ENCODE results near the gene LRRC46. TPM values are rescaled to one million over a fixed set of nuclear protein-coding genes. Genes with fewer than 3 reads are reported as not detected.

LRRC46 gene
- total and polyA plus RNA-seq, 4 donors, result 0.51 to 0.87 TPM; not detected in 2

GRCh38 chr17:47844227-47844626 is 12.8 kb downstream of the LRRC46 start:
- H3K27me3 ChIP-seq (ENCODE audit: control insufficient read depth in 1 of 2, insufficient read depth in 2 of 2, low read length in 1 of 2), result no peaks in the 10 kb centered on the region
- 44 to 62% methylated on average over 5 of the region's 5 CpGs for WGBS, 2 donors
- ATAC-seq (ENCODE audit: low FRiP score) (no peak), DNase-seq (no peak)
- H3K4me1 ChIP-seq (ENCODE audit: control insufficient read depth in 1 of 2, insufficient read depth in 2 of 2, low read length in 2 of 2), result no peaks in the 10 kb centered on the region
- H3K36me3 ChIP-seq (ENCODE audit: control insufficient read depth in 1 of 2, insufficient read depth in 2 of 2, low read length in 1 of 2), result no peaks in the 10 kb centered on the region
- H3K9me3 ChIP-seq (ENCODE audit: control insufficient read depth, low read length), result no peaks in the 10 kb centered on the region
- no peak overlapping the region for H3K4me3 ChIP-seq (ENCODE audit: low read length in 2 of 2)
- intact Hi-C loops (cut with DNase I), result loop anchor here (5.0 kb wide), 2 partner anchors 128 to 178 kb away; partner anchors contain the start of gene CDK5RAP3 (in 2 of the 2)
- H3K27ac ChIP-seq (ENCODE audit: low read depth in 1 of 2, low read length in 2 of 2), result no peak overlapping the region

- H3K27ac ChIP-seq (ENCODE audit: low read depth in 1 of 2, low read length in 2 of 2), result no peak overlapping the region
- no peaks in the 10 kb centered on the region for H3K27me3 ChIP-seq (ENCODE audit: control insufficient read depth in 1 of 2, insufficient read depth in 2 of 2, low read length in 1 of 2)
- 61% methylated on average over 4 of the region's 4 CpGs for WGBS, 2 donors
- H3K4me3 ChIP-seq (ENCODE audit: low read length in 2 of 2), result no peak overlapping the region
- no peaks in the 10 kb centered on the region for H3K36me3 ChIP-seq (ENCODE audit: control insufficient read depth in 1 of 2, insufficient read depth in 2 of 2, low read length in 1 of 2)
- DNase-seq, result no peak
- intact Hi-C loops (cut with DNase I), result loop anchor here (5.0 kb wide), 2 partner anchors 127 to 177 kb away; partner anchors contain the start of gene CDK5RAP3 (in 2 of the 2)
- H3K9me3 ChIP-seq (ENCODE audit: control insufficient read depth, low read length), result no peaks in the 10 kb centered on the region
- ATAC-seq (ENCODE audit: low FRiP score), result no peak
- H3K4me1 ChIP-seq (ENCODE audit: control insufficient read depth in 1 of 2, insufficient read depth in 2 of 2, low read length in 2 of 2), result no peaks in the 10 kb centered on the region
Observed at GRCh38 chr17:47844814-47845715, 13.6 kb downstream of the LRRC46 start.

GRCh38 chr17:47845716-47846075 is 14.2 kb downstream of the LRRC46 start:
- Histone ChIP-seq H3K36me3 (ENCODE audit: control insufficient read depth in 1 of 2, insufficient read depth in 2 of 2, low read length in 1 of 2) (no peaks in the 10 kb centered on the region), H3K27ac (ENCODE audit: low read depth in 1 of 2, low read length in 2 of 2) (no peak overlapping the region), H3K27me3 (ENCODE audit: control insufficient read depth in 1 of 2, insufficient read depth in 2 of 2, low read length in 1 of 2) (no peaks in the 10 kb centered on the region), H3K4me1 (ENCODE audit: control insufficient read depth in 1 of 2, insufficient read depth in 2 of 2, low read length in 2 of 2) (no peaks in the 10 kb centered on the region), H3K9me3 (ENCODE audit: control insufficient read depth, low read length) (no peaks in the 10 kb centered on the region), H3K4me3 (ENCODE audit: low read length in 2 of 2) (no peak overlapping the region)
- ATAC-seq (ENCODE audit: low FRiP score) (no peak), DNase-seq (no peak)
- WGBS, 2 donors, result 74 to 80% methylated on average over 3 of the region's 3 CpGs
- intact Hi-C loops (cut with DNase I), result no loop called here

GRCh38 chr17:47846716-47847340 is 15.4 kb downstream of the LRRC46 start:
- Histone ChIP-seq H3K27me3 (ENCODE audit: control insufficient read depth in 1 of 2, insufficient read depth in 2 of 2, low read length in 1 of 2) (peaks cover 0 to 2% of the 10 kb centered on the region in 2 donors), H3K9me3 (ENCODE audit: control insufficient read depth, low read length) (no peaks in the 10 kb centered on the region), H3K4me3 (ENCODE audit: low read length in 2 of 2) (no peak overlapping the region), H3K4me1 (ENCODE audit: control insufficient read depth in 1 of 2, insufficient read depth in 2 of 2, low read length in 2 of 2) (no peaks in the 10 kb centered on the region), H3K36me3 (ENCODE audit: control insufficient read depth in 1 of 2, insufficient read depth in 2 of 2, low read length in 1 of 2) (no peaks in the 10 kb centered on the region), H3K27ac (ENCODE audit: low read depth in 1 of 2, low read length in 2 of 2) (no peak overlapping the region)
- 6 to 9% methylated on average over 24 to 31 of the region's 31 CpGs for WGBS, 2 donors
- ATAC-seq (ENCODE audit: low FRiP score) (no peak), DNase-seq (no peak)
- intact Hi-C loops (cut with DNase I), result no loop called here

- ATAC-seq (ENCODE audit: low FRiP score), result no peak
Observed at GRCh38 chr17:47847341-47848197, 16.1 kb downstream of the LRRC46 start.

GRCh38 chr17:47848198-47848513 is 16.7 kb downstream of the LRRC46 start:
- H3K4me3 ChIP-seq (ENCODE audit: low read length in 2 of 2), result no peak overlapping the region
- H3K4me1 ChIP-seq (ENCODE audit: control insufficient read depth in 1 of 2, insufficient read depth in 2 of 2, low read length in 2 of 2), result no peaks in the 10 kb centered on the region
- H3K36me3 ChIP-seq (ENCODE audit: control insufficient read depth in 1 of 2, insufficient read depth in 2 of 2, low read length in 1 of 2), result no peaks in the 10 kb centered on the region
- no peak overlapping the region for H3K27ac ChIP-seq (ENCODE audit: low read depth in 1 of 2, low read length in 2 of 2)
- H3K9me3 ChIP-seq (ENCODE audit: control insufficient read depth, low read length), result no peaks in the 10 kb centered on the region
- DNase-seq (no peak), ATAC-seq (ENCODE audit: low FRiP score) (no peak)
- peaks cover 0 to 2% of the 10 kb centered on the region in 2 donors for H3K27me3 ChIP-seq (ENCODE audit: control insufficient read depth in 1 of 2, insufficient read depth in 2 of 2, low read length in 1 of 2)
- WGBS, 2 donors, result 21 to 31% methylated on average over 22 to 23 of the region's 23 CpGs
- intact Hi-C loops (cut with DNase I), result no loop called here

More at GRCh38 chr17:47847341-47848197, 16.1 kb downstream of the LRRC46 start:
- DNase-seq, result no peak
- Histone ChIP-seq H3K4me1 (ENCODE audit: control insufficient read depth in 1 of 2, insufficient read depth in 2 of 2, low read length in 2 of 2) (no peaks in the 10 kb centered on the region), H3K27ac (ENCODE audit: low read depth in 1 of 2, low read length in 2 of 2) (no peak overlapping the region), H3K9me3 (ENCODE audit: control insufficient read depth, low read length) (no peaks in the 10 kb centered on the region), H3K4me3 (ENCODE audit: low read length in 2 of 2) (no peak overlapping the region), H3K36me3 (ENCODE audit: control insufficient read depth in 1 of 2, insufficient read depth in 2 of 2, low read length in 1 of 2) (no peaks in the 10 kb centered on the region), H3K27me3 (ENCODE audit: control insufficient read depth in 1 of 2, insufficient read depth in 2 of 2, low read length in 1 of 2) (peaks cover 0 to 2% of the 10 kb centered on the region in 2 donors)
- intact Hi-C loops (cut with DNase I), result no loop called here
- 6 to 7% methylated on average over 64 to 71 of the region's 71 CpGs for WGBS, 2 donors

- intact Hi-C loops (cut with DNase I), result loop anchor here in 1 of 2 donors (5.0 kb wide), 1 partner anchor 167 kb away; no protein-coding TSS in a partner anchor
- Histone ChIP-seq H3K4me1 (ENCODE audit: control insufficient read depth in 1 of 2, insufficient read depth in 2 of 2, low read length in 2 of 2) (no peaks in the 10 kb centered on the region), H3K9me3 (ENCODE audit: control insufficient read depth, low read length) (no peaks in the 10 kb centered on the region), H3K27me3 (ENCODE audit: control insufficient read depth in 1 of 2, insufficient read depth in 2 of 2, low read length in 1 of 2) (peaks cover 0 to 2% of the 10 kb centered on the region in 2 donors), H3K36me3 (ENCODE audit: control insufficient read depth in 1 of 2, insufficient read depth in 2 of 2, low read length in 1 of 2) (no peaks in the 10 kb centered on the region), H3K27ac (ENCODE audit: low read depth in 1 of 2, low read length in 2 of 2) (no peak overlapping the region), H3K4me3 (ENCODE audit: low read length in 2 of 2) (no peak overlapping the region)
- ATAC-seq (ENCODE audit: low FRiP score), result no peak
- DNase-seq, result no peak
- 72 to 75% methylated on average over 9 of the region's 9 CpGs for WGBS, 2 donors
Observed at GRCh38 chr17:47850373-47850691, 18.9 kb downstream of the LRRC46 start.

- DNase-seq (peak; percentile 69 to 88), ATAC-seq (ENCODE audit: low FRiP score) (peak; percentile 67)
- intact Hi-C loops (cut with DNase I), result loop anchor here in 1 of 2 donors (5.0 kb wide), 1 partner anchor 166 kb away; no protein-coding TSS in a partner anchor
- Histone ChIP-seq H3K4me3 (ENCODE audit: low read length in 2 of 2) (no peak within 1 kb of the TSS), H3K27ac (ENCODE audit: low read depth in 1 of 2, low read length in 2 of 2) (no peak within 1 kb of the TSS), H3K4me1 (ENCODE audit: control insufficient read depth in 1 of 2, insufficient read depth in 2 of 2, low read length in 2 of 2) (no peaks in the 10 kb centered on the region), H3K27me3 (ENCODE audit: control insufficient read depth in 1 of 2, insufficient read depth in 2 of 2, low read length in 1 of 2) (peaks cover 0 to 2% of the 10 kb centered on the region in 2 donors), H3K36me3 (ENCODE audit: control insufficient read depth in 1 of 2, insufficient read depth in 2 of 2, low read length in 1 of 2) (no peaks in the 10 kb centered on the region), H3K9me3 (ENCODE audit: control insufficient read depth, low read length) (no peaks in the 10 kb centered on the region)
- 7 to 10% methylated on average over 60 to 71 of the region's 71 CpGs for WGBS, 2 donors
Observed at GRCh38 chr17:47850692-47851573, 19.5 kb downstream of the LRRC46 start, which contains the start of gene SP6. TSS of gene SP6 (minus strand) at chr17:47851163. CDS start at chr17:47848429, 2,734 bp downstream.
